ENCODE results near the gene ELFN1.

Gene ELFN1

DNA sequence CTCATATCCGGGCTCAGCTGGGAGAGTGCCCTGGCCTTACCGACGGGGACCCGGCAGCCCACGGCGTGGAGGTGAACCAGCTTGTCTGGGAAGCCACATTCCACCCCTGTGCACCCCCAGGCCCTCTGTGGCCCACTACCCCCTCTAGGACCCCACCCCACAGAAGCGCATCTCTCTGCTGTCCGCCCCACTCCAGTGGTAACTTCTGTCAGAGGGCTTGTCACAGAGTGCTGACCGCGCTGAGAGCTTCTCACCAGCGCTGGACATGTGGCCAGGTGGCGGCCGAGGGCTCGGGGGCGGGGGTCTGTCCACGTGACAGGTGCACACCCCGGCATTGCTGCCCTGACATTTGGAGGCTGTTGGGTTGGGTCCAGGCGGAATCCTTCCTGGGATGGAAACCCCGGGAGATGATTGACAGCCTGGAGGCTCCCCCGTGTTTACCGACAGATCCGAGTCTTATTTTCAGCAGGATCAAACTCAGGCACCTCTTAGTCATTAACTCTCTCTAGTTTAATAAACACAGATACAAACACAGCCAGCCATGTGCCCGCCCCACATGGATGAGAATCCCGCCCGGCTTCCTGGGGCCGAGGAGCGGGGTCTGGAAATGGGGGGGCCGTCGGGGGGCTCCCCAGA is 5.1 kb downstream of the ELFN1 start:
- no peak for TF ChIP-seq CTCF (conservative IDR thresholded peaks at IDR 0.05)
- no peak overlapping the region for H3K27ac ChIP-seq

- no peak overlapping the region for H3K27ac ChIP-seq
- TF ChIP-seq CTCF (conservative IDR thresholded peaks at IDR 0.05) = no peak
Measured at GRCh38 chr7:1675673-1676549, 5.8 kb downstream of the ELFN1 start.

- H3K27ac ChIP-seq = no peak overlapping the region
- TF ChIP-seq CTCF (conservative IDR thresholded peaks at IDR 0.05) = no peak
Measured at GRCh38 chr7:1676550-1677078, 6.5 kb downstream of the ELFN1 start.

- no peak for TF ChIP-seq CTCF (conservative IDR thresholded peaks at IDR 0.05)
- H3K27ac ChIP-seq = no peak overlapping the region
Measured at GRCh38 chr7:1677206-1678080, 7.4 kb downstream of the ELFN1 start.

GRCh38 chr7:1678081-1678543 is 8.0 kb downstream of the ELFN1 start:
- no peak overlapping the region for H3K27ac ChIP-seq
- no peak for TF ChIP-seq CTCF (conservative IDR thresholded peaks at IDR 0.05)

DNA sequence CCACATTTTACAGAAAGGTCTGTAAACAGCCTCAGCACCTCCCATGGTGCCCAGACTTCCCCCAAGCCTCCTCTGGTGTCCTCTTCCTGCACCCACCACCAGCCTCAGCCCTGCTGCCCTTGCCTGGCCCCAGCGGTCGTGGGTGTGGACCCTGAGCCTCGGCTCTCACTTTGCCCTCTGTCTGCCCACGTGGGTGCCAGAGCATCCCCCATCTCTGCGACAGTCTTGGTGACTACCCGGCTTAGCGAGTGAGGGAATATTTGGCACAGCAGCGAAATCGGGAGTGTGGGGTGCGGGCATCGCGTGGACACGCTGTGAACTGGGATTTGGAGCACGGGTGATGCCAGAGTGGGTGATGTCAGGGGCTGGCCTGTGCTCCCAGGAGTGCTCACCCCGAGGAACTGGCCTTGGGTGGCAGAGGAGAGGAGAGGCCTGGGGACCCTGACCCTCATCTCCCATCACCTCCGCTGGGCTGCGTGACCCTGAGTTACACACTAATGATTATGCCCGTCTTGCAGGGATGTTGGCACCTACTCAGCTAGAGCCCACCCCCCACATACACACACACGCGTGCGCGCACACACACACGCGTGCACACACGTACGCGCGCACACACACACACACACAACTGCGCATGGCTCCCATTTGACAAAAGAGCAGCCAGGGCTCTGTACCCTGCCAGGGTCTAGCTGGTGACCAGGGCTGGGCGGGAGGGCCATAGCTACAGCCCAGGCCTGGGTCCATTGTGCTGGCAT is 8.7 kb downstream of the ELFN1 start:
- TF ChIP-seq CTCF (conservative IDR thresholded peaks at IDR 0.05) = no peak
- no peak overlapping the region for H3K27ac ChIP-seq
